Peyer's patch (tissue), 4 donors: ENCODE data around the gene SLC38A6. TPM values are rescaled to one million over a fixed set of nuclear protein-coding genes. Genes with fewer than 3 reads are reported as not detected.

Experiments used
- DNase-seq, 3 donors: peaks; one replicate each; pipeline ENCODE4 v3.0.0-alpha.2; 2017 to 2019
- H3K27ac ChIP-seq, 4 donors: fragments of 200-600 bp; sonication (generic); one replicate each; pipeline ENCODE4 v1.5.1; 2016 to 2019
- H3K27me3 ChIP-seq, 2 donors: fragments of 200-600 bp; sonication (generic); one replicate each; pipeline ENCODE4 v1.5.1; 2019
- H3K36me3 ChIP-seq, 3 donors: fragments of 200-600 bp; sonication (generic); one replicate each; pipeline ENCODE4 v1.5.1; 2016 to 2019
- H3K4me1 ChIP-seq, 4 donors: fragments of 200-600 bp; sonication (generic); one replicate each; pipeline ENCODE4 v1.5.1; 2016 to 2019
- H3K4me3 ChIP-seq, 4 donors: fragments of 200-600 bp; sonication (generic); 1 replicate in 3 of 4; 2 replicates in 1 of 4; pipeline ENCODE4 v1.5.1; 2016 to 2019; ENCODE audit warnings: mild to moderate bottlenecking in 1 of 4
- H3K9me3 ChIP-seq, 4 donors: fragments of 200-600 bp; sonication (generic); one replicate each; pipeline ENCODE4 v1.5.1; 2016 to 2019; ENCODE audit warnings: mild to moderate bottlenecking in 1 of 4
- POLR2A ChIP-seq, 2 donors: fragments of 450-650 bp; IDR thresholded peaks; one replicate each; pipeline ENCODE4 v1.5.1; 2017; ENCODE audit warnings: antibody characterized with exemption in 2 of 2, mild to moderate bottlenecking in 2 of 2, moderate library complexity in 2 of 2
- total RNA-seq, 4 donors: library from RNA; depleted of rRNA; stranded (reverse); fragments of >200 nt; gene quantifications; one replicate each; pipeline ENCODE4 v1.1.0, GENCODE V29; 2016
- TF ChIP-seq, protein P1 (sequence below), 6 experiments: fragments of 450-650 bp in 4 of 6; fragments of 200-600 bp in 2 of 6; sonication (generic) in 1 of 6; IDR thresholded peaks; one replicate each; pipeline ENCODE4 v1.5.1; 2017 to 2019; ENCODE audit warnings: antibody characterized with exemption in 6 of 6, mild to moderate bottlenecking in 3 of 6, moderate library complexity in 1 of 6

Gene SLC38A6
- 10 to 100 TPM in 3 of 4 donors, 1 to 10 TPM in 1; 8.0 to 38.8 (median 15.1) TPM for total RNA-seq

DNA sequence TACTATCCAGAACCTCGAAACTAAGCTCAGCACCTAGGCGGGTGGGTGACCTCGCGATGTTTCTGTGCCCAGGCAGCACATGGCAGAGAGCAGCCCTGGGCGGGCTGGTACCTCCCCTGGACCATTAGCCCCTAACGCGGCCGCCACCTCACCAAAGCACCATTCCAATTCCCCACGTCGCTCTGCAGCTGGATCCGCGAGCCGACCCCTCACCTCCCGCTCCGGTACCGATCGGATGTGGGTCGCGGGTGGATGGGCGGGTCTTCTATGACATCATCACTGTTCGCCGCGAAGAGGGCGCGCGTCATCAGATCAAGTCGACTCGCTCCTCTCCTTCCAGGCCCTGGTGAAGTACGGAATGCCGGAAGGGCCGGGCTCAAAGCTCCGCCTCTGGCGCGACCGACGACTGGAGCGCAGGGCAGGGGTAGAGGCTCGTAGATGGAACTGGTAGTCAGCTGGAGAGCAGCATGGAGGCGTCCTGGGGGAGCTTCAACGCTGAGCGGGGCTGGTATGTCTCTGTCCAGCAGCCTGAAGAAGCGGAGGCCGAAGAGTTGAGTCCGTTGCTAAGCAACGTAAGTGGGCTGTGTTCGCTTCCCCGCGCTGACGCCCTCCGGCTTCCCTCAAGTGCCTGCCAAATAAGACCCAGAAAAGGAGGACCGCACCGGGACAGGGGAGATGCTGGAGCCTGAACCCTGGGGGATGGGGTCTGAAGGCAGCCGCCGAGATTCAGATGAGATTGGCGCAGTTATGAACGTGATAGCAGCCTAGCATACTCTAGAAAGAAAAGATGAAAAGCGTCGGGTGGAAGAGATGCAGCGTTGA, at the start of gene SLC38A6, which contains the start of gene TRMT5:
Gene SLC38A6 (plus strand): TSS at position 435 of the 822 bp plus-strand sequence. CDS start 33 bp downstream, at position 468.
Gene TRMT5 (minus strand): TSS at position 269 of the 822 bp plus-strand sequence. CDS start 106 bp downstream, at position 163.
- no peaks in the 10 kb centered on the region for H3K27me3 ChIP-seq
- DNase-seq = peak; percentile 86 to 96 (median 95)
- no peaks in the 10 kb centered on the region for H3K36me3 ChIP-seq
- peaks cover 0 to 13% (median 4%) of the 10 kb centered on the region in 4 donors for H3K4me1 ChIP-seq
- TF ChIP-seq POLR2A (IDR thresholded peaks at IDR 0.05) = peak in 1 of 2 donors; percentile 55
- TF ChIP-seq, protein P1, sequence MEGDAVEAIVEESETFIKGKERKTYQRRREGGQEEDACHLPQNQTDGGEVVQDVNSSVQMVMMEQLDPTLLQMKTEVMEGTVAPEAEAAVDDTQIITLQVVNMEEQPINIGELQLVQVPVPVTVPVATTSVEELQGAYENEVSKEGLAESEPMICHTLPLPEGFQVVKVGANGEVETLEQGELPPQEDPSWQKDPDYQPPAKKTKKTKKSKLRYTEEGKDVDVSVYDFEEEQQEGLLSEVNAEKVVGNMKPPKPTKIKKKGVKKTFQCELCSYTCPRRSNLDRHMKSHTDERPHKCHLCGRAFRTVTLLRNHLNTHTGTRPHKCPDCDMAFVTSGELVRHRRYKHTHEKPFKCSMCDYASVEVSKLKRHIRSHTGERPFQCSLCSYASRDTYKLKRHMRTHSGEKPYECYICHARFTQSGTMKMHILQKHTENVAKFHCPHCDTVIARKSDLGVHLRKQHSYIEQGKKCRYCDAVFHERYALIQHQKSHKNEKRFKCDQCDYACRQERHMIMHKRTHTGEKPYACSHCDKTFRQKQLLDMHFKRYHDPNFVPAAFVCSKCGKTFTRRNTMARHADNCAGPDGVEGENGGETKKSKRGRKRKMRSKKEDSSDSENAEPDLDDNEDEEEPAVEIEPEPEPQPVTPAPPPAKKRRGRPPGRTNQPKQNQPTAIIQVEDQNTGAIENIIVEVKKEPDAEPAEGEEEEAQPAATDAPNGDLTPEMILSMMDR (IDR thresholded peaks at IDR 0.05) = peak in 1 of 6 experiments; percentile 6
- peak within 1 kb of the TSS; percentile 71 to 88 (median 79) for H3K27ac ChIP-seq
- H3K9me3 ChIP-seq = no peaks in the 10 kb centered on the region
- H3K4me3 ChIP-seq = peak within 1 kb of the TSS; percentile 59 to 88 (median 76)

DNA sequence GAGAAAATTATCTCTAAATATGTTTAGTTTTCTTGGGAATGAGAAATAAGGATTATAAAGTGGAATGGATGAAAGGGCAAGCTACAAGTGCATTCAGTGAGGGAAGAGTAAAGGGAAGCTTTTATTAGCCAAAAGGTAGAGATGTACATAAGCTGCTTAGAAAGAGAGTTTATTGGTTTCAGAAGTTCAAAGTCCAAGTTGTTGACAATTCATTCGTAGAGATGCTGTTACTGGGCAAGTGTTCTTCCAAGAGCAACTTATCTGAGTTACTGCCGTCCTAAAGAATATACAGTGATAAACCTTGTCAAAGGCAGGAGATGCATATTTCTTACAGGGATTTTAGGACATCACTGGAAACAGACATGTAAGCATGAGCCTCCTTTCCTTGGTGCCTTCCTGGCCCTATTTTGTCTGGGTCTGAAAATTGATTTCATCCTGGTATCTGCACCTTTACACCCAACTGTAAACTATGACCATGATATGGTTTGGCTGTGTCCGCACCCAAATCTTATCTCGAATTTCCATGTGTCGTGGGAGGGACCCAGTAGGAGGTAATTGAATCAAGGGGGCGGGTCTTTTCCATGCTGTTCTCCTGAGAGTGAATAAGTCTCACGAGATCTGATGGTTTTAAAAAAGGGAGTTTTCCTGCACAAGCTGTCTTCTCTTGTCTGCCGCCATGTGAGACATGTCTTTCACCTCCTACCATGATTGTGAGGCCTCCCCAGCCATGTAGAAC, 47.0 kb upstream of the SLC38A6 start:
- no peak for DNase-seq
- H3K36me3 ChIP-seq = no peaks in the 10 kb centered on the region
- TF ChIP-seq POLR2A (IDR thresholded peaks at IDR 0.05) = no peak
- TF ChIP-seq, protein P1 (IDR thresholded peaks at IDR 0.05) = no peak
- H3K27me3 ChIP-seq = no peaks in the 10 kb centered on the region
- no peak overlapping the region for H3K27ac ChIP-seq
- no peaks in the 10 kb centered on the region for H3K9me3 ChIP-seq
- H3K4me1 ChIP-seq = no peaks in the 10 kb centered on the region
- no peak overlapping the region for H3K4me3 ChIP-seq

DNA sequence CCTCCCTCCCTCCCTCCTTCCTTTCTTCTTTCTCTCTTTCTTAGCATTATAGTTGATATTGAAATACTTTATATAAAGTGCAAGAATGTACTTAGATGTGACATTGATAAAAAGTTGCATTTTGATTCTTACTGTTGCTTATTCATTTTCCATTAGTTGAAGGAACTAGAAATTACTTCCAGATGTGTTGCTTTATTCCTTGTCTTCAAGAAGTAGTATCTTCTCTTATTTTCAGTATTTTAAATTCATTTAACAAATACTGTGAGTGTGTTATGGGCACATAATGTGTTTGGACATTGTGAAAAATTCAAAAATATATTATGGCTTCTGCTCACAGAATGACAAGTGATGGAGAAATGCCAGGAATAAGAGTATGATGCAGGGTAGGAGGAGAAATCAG, 45.7 kb upstream of the SLC38A6 start:
- no peaks in the 10 kb centered on the region for H3K9me3 ChIP-seq
- no peak for DNase-seq
- no peaks in the 10 kb centered on the region for H3K4me1 ChIP-seq
- H3K36me3 ChIP-seq = no peaks in the 10 kb centered on the region
- no peak overlapping the region for H3K27ac ChIP-seq
- no peaks in the 10 kb centered on the region for H3K27me3 ChIP-seq
- TF ChIP-seq, protein P1 (IDR thresholded peaks at IDR 0.05) = no peak
- no peak for TF ChIP-seq POLR2A (IDR thresholded peaks at IDR 0.05)
- no peak overlapping the region for H3K4me3 ChIP-seq

DNA sequence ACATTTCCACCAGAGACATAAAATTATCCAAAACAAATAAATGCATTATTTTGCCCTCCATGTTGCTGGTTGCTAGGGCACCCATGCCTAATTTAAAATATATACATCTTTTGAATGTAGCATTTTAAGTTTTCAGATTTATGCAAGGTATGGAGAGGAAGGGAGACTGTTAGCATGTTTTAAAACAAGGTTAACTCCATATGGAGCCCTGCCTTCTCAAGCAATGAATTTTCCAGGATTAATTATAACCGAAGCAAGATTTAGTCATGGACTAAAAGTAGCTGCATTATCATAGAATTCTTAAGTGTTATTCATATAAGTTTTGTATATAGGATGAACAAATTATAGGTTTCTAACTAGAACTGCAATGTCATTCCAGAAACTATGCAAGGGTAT, 37.4 kb upstream of the SLC38A6 start:
- TF ChIP-seq, protein P1 (IDR thresholded peaks at IDR 0.05) = no peak
- TF ChIP-seq POLR2A (IDR thresholded peaks at IDR 0.05) = no peak
- DNase-seq = no peak
- H3K4me3 ChIP-seq = no peak overlapping the region
- H3K36me3 ChIP-seq = no peaks in the 10 kb centered on the region
- H3K27me3 ChIP-seq = no peaks in the 10 kb centered on the region
- H3K27ac ChIP-seq = no peak overlapping the region
- no peaks in the 10 kb centered on the region for H3K9me3 ChIP-seq
- H3K4me1 ChIP-seq = no peaks in the 10 kb centered on the region

DNA sequence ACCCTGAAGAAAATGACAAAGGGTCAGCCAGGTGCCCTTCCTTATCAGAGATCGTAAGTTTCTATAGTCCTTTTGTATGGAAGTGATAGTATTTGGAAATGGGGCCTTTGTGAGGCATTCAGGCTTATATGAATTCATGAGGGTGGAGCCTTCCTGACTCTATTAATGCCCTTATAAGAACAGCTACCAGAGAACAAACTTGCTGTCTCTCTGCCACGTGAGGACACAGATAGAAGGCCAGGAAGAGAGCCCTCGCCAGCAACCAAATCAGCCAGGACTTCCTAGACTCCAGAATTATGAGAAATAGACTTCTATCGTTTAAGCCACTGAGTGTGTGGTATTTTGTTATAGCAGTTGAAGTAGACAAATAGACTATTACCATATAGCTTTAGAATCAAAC, 36.8 kb upstream of the SLC38A6 start:
- Histone ChIP-seq H3K27me3 (no peaks in the 10 kb centered on the region), H3K36me3 (no peaks in the 10 kb centered on the region), H3K4me1 (no peaks in the 10 kb centered on the region), H3K4me3 (no peak overlapping the region), H3K9me3 (no peaks in the 10 kb centered on the region), H3K27ac (no peak overlapping the region)
- DNase-seq = no peak
- no peak for TF ChIP-seq POLR2A (IDR thresholded peaks at IDR 0.05)
- TF ChIP-seq, protein P1 (IDR thresholded peaks at IDR 0.05) = no peak
